HG02870 (cell line): ENCODE measurements around the gene MAL.

Source experiments
- ATAC-seq: cut with Tn5 transposase; IDR thresholded peaks from one replicate; pipeline ENCODE4 v1.9.1; 2021; ENCODE audit warnings: mild to moderate bottlenecking, moderate library complexity; ENCODE audit not compliant: unreplicated experiment

MAL gene

GRCh38 chr2:94996305-94997100 lies 29.0 kb upstream of the MAL start:
- ATAC-seq, result no peak

- no peak for ATAC-seq
Measured at GRCh38 chr2:94997981-94998930, 27.3 kb upstream of the MAL start.

GRCh38 chr2:94999431-94999883 lies 26.1 kb upstream of the MAL start:
- no peak for ATAC-seq

- no peak for ATAC-seq
Measured at GRCh38 chr2:95001051-95001562, 24.4 kb upstream of the MAL start.

- no peak for ATAC-seq
Measured at GRCh38 chr2:95001701-95002100, 23.8 kb upstream of the MAL start.

- ATAC-seq, result no peak
Measured at GRCh38 chr2:95002498-95002897, 23.0 kb upstream of the MAL start.

- no peak for ATAC-seq
Measured at GRCh38 chr2:95004287-95004686, 21.2 kb upstream of the MAL start.

GRCh38 chr2:95004711-95005110 lies 20.8 kb upstream of the MAL start:
- ATAC-seq, result no peak

- ATAC-seq, result no peak
Measured at GRCh38 chr2:95005726-95006125, 19.8 kb upstream of the MAL start.

GRCh38 chr2:95006588-95006987 lies 18.9 kb upstream of the MAL start:
- no peak for ATAC-seq

- no peak for ATAC-seq
Measured at GRCh38 chr2:95007031-95007609, 18.4 kb upstream of the MAL start.

- ATAC-seq, result no peak
Measured at GRCh38 chr2:95007822-95008221, 17.7 kb upstream of the MAL start.

- no peak for ATAC-seq
Measured at GRCh38 chr2:95008306-95008705, 17.2 kb upstream of the MAL start.

GRCh38 chr2:95008996-95009395 lies 16.5 kb upstream of the MAL start:
- no peak for ATAC-seq

GRCh38 chr2:95009412-95009811 lies 16.1 kb upstream of the MAL start:
- ATAC-seq, result no peak

GRCh38 chr2:95010126-95010525 lies 15.4 kb upstream of the MAL start:
- no peak for ATAC-seq

GRCh38 chr2:95010718-95011117 lies 14.8 kb upstream of the MAL start:
- ATAC-seq, result no peak

GRCh38 chr2:95012881-95013550 lies 12.5 kb upstream of the MAL start:
- peak; percentile 94 for ATAC-seq

GRCh38 chr2:95013726-95014125 lies 11.8 kb upstream of the MAL start:
- no peak for ATAC-seq

GRCh38 chr2:95014126-95014708 lies 11.3 kb upstream of the MAL start:
- ATAC-seq, result no peak
